HG03280 (cell line): Measurements from ENCODE around the gene HSPB6.
"Not testable (repeated sequence)": the region's sequence is repeated elsewhere in the genome, so short reads cannot be mapped to it uniquely, and the experiment has no call there.

Experiments used
- ATAC-seq: cut with Tn5 transposase; IDR thresholded peaks from one replicate; pipeline ENCODE4 v1.9.1; 2021; ENCODE audit warnings: mild to moderate bottlenecking, moderate library complexity; ENCODE audit not compliant: unreplicated experiment

HSPB6 gene

DNA sequence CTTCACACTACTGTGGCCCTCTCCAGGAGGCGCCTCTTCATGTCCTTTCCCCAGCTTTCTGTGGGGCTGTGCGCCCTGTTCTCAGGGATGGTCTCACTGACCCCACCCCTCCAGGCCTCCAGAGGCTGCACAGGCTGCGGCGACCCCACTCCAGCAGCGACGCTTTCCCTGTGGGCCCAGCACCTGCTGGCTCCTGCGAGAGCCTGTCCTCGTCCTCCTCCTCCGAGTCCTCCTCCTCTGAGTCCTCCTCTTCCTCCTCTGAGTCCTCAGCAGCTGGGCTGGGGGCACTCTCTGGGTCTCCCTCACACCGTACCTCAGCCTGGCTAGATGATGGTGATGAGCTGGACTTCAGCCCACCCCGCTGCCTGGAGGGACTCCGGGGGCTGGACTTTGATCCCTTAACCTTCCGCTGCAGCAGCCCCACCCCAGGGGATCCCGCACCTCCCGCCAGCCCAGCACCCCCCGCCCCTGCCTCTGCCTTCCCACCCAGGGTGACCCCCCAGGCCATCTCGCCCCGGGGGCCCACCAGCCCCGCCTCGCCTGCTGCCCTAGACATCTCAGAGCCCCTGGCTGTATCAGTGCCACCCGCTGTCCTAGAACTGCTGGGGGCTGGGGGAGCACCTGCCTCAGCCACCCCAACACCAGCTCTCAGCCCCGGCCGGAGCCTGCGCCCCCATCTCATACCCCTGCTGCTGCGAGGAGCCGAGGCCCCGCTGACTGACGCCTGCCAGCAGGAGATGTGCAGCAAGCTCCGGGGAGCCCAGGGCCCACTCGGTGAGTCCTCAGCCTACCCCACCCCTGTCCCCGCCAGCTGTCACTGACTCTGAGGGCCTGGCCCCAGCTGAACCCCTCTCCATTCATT is 29.7 kb upstream of the HSPB6 start:
- ATAC-seq: no peak

DNA sequence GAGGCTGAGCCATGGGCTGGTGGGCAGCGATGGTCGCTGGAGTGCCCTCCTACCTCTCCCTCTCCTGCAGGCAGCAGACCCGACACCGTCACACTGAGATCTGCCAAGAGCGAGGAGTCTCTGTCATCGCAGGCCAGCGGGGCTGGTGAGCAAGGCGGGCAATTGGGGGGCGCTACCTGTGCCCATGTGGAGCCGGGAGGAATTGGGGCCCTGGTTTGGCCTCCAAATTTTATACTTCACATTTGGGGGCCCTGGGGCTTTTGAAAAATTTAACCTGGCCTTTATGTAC is 28.5 kb upstream of the HSPB6 start:
- no peak for ATAC-seq

GRCh38 chr19:35784503-35785338 is 27.9 kb upstream of the HSPB6 start:
- no peak for ATAC-seq

DNA sequence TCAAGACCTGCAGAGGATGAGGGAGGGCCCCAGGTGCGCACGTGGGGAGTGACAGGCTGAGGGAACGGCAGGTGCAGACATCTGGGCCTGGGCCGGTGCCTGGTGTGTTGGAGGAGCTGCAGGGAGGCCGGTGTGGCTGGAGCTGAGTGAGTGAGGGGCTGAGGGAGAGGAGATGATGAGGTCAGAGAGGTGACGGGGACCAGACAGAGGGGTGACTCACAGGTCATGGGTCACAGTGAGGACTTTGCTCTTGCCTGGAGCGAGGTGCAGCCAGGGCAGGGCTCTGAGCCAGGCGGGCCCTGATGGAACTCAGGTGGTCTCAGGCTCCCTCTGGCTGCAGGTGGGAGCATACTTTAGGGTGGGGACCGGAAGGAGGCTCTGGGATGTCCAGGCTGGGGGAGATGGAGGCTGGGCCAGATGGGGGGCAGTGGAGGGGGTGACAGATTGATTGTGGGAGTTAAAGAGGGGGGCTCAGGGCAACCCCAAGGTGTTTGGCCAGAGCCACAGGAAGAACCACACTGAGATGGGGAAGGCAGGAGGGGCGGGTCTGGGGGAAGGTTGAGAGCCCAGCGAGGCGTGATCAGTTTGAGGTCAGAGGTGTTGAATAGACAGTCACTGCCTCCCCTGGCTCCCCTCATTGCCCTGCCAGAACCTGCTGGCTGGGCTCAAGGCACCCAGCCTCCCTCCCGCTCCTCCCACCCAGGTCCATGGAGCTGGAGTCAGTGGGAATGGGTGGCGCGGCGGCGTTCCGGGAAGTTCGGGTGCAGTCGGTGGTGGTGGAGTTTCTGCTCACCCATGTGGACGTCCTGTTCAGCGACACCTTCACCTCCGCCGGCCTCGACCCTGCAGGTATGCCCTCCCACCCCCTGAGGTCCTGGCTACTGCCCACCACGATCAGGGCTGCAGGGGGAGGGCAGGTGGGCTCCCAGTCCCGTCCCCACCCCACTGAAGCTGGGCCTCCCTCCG is 26.9 kb upstream of the HSPB6 start:
- no peak for ATAC-seq

GRCh38 chr19:35782589-35782988 is 25.8 kb upstream of the HSPB6 start:
- no peak for ATAC-seq

GRCh38 chr19:35781650-35782049 is 24.8 kb upstream of the HSPB6 start:
- ATAC-seq: no peak

DNA sequence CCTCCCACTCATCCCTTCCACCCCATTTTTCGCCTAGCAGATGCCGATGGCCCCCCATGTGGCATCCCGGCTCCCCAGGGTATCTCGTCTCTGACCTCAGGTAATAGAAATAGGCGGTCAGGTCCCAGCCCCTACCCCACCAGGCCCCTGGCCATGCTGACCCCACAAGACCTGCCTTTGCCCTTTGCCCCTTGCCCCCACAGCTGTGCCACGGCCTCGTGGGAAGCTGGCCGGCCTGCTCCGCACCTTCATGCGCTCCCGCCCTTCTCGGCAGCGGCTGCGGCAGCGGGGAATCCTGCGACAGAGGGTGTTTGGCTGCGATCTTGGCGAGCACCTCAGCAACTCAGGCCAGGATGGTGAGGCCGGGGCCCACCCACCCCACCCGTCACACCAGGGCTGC is 23.9 kb upstream of the HSPB6 start:
- no peak for ATAC-seq

- no peak for ATAC-seq
These were observed 23.2 kb upstream of the HSPB6 start for GRCh38 chr19:35780058-35780457.

DNA sequence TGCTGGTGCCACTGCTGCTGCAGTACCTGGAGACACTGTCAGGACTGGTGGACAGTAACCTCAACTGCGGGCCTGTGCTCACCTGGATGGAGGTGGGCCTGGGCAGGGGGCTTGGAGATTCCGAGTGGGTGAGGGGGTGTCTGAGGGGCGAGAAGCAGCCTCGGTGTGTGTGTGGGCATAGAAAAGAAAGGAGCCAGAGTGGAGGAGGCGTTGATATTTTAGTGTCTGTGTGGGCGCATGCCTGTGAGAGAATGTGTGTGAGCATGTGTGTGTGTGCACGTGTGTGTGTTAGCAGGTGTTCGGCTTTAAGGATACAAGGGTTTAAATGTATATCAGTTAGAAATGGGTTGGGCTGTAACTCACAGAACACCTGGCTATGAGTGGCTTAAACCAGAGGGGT is 22.2 kb upstream of the HSPB6 start:
- no peak for ATAC-seq

- ATAC-seq: no peak
These were observed 21.1 kb upstream of the HSPB6 start for GRCh38 chr19:35777961-35778360.

DNA sequence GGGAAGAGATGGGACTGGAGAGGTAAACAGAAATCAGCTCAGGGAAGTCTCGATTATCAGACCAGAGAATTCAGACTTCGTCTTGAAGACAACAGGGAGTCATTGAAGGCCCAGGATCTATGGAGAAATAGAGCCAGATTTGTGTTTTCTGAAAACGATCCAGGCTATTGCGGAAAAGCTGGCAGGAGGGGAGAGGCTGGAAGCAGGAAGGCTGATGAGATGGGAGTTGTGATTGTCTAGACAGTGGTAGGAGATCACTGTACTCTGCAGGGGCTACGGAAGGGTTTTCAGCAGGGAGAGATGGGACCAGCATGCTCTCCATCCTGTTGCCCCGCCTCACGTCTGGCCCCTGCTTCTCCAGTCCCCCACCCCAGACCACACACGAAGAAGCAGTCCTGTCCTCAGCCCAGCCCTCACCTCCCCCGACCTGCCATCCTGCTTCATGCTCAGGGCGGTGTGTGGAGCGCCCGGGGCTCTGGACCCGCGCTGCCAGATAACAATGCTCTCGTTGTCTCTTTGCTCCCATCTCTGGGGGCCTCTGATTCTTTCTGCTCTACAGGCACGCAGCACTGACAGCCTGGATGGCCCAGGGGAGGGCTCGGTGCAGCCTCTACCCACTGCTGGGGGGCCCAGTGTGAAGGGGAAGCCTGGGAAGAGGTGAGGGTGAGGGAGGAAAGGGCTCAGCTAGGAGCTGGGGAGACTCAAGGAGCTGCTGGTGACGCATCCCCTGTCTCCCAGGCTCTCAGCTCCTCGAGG is 20.4 kb upstream of the HSPB6 start:
- ATAC-seq: no peak

GRCh38 chr19:35776102-35776788 is 19.4 kb upstream of the HSPB6 start:
- no peak for ATAC-seq

DNA sequence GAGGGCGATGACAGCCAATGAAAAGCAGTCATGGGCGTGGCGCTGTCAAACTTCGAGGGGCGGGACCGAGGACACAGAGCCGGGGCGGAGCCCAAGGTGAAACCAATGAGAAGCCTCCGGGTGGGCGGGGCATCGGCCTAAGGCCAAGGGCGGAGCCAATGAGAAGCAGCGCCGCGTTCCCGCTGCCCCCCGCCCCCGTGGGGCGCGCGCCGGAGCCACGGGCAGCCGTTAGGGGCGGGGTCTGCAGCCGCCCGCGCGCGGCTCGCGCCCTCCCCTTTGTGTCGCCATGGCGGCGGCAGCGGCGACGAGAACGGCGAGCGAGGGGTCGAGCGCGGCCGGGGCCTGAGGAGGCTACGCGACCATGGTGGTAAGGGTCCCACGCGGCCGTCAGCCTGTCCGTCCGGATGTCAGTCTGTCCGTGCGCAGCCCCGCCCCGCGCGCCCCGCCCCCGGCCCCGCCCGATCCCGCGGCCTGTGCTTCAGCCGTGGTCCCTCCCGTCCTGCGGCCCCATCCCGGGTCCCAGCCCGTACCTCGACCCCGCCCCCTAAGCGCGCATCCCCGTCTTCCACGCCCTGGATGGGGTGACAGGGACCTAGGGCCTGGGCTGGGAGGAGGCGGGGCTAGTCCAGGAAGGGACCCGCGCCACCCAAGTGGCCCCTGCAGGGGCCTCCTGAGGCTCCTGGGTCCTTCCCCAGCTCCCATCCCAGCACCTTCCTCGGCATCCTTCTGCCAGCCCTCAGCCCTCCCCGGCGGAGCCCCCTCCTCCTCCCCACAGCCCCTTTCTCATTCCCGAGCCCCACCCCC is 18.7 kb upstream of the HSPB6 start, which contains the start of gene ARHGAP33:
Gene ARHGAP33 (plus strand): TSS at position 267 of the 804 bp plus-strand sequence. CDS start 95 bp downstream, at position 362.
- ATAC-seq: peak; percentile 92

- no peak for ATAC-seq
These were observed 18.1 kb upstream of the HSPB6 start for GRCh38 chr19:35775046-35775297.

DNA sequence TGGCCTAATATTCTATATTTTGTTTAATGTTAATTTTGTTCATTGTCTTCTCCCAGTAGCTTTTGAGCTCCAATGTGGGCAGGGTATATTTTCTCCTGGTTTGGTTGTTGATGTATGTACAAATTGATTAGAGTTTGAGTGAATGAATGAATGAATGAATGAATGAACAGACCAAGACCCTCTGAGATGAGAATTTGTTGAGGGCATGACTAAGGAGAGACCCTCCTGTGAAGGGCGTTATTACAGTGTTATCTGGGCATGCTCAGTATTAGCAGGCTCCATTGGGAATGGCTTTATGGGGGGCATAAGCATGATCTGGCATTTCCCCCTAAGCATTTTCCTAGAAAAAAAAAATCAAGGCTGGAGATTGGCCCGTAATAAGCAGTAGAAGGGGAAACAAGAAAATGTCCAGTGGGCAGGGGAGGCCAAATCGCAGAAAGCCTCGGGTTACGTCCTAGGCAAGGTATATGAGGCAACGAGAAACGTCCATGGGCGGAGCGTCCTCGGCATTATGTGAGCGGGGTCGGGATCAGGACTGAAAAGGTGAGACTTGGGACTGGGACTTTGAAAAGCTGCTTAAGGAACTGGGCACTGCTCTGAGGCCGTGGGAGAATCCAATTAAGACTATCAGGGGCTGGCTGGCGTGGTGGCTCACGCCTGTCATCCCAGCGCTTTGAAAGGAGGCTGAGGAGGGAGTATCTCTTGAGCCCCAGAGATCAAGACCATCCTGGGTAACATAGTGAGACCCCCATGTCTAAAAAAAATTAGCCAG is 17.6 kb upstream of the HSPB6 start:
- ATAC-seq: no peak

GRCh38 chr19:35773020-35773806 is 16.4 kb upstream of the HSPB6 start:
- no peak for ATAC-seq

DNA sequence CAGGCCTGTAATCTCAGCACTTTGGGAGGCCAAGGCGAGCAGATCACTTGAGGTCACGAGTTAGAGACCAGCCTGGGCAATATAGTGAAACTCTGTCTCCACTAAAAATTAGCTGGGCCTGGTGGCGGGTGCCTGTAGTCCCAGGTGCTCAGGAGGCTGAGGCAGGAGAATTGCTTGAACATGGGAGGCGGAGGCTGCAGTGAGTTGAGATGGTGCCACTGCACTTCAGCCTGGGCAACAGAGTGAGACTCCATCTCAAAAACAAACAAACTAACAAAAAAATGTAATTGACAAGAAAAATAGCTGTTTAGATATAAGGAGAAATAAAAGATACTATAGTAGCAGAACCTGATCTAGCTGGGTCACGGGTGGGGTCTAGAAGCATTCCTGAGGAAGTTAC is 15.5 kb upstream of the HSPB6 start:
- not testable (repeated sequence) for ATAC-seq

- ATAC-seq: no peak
These were observed 11.2 kb upstream of the HSPB6 start for GRCh38 chr19:35768082-35768421.
